Testis (tissue), 3 donors: Measurements from ENCODE around the gene CHCHD3. TPM values are rescaled to one million over a fixed set of nuclear protein-coding genes. Genes with fewer than 3 reads are reported as not detected.

ENCODE experiments used
- DNase-seq: peaks from one replicate; pipeline ENCODE4 v3.0.0-alpha.2; 2019
- H3K27ac ChIP-seq, 2 donors: fragments of 200-600 bp; sonication (generic); one replicate each; pipeline ENCODE4 v1.5.1; 2019
- H3K27me3 ChIP-seq: fragments of 200-600 bp; sonication (generic); one replicate; pipeline ENCODE4 v1.5.1; 2019
- H3K36me3 ChIP-seq: fragments of 200-600 bp; sonication (generic); one replicate; pipeline ENCODE4 v1.5.1; 2017; ENCODE audit warnings: low read depth; ENCODE audit errors: missing control alignments
- H3K4me1 ChIP-seq: fragments of 200-600 bp; sonication (generic); one replicate; pipeline ENCODE4 v1.5.1; 2019
- H3K4me3 ChIP-seq, 2 donors: fragments of 200-600 bp; sonication (generic); one replicate each; pipeline ENCODE4 v1.5.1; 2017 to 2019
- H3K9me3 ChIP-seq: fragments of 200-600 bp; sonication (generic); one replicate; pipeline ENCODE4 v1.5.1; 2017
- POLR2A ChIP-seq: fragments of 450-650 bp; IDR thresholded peaks from one replicate; pipeline ENCODE4 v1.6.1; 2017; ENCODE audit warnings: antibody characterized with exemption, mild to moderate bottlenecking, moderate library complexity
- WGBS, 2 donors: methylation state at CpG; one replicate each; pipeline ENCODE4 v1.1.5; 2018; 5-methylcytosine and 5-hydroxymethylcytosine counted together
- intact Hi-C: fragments of 100-400 bp; cut with DNase I; formaldehyde crosslinking; loops from one replicate; pipeline ENCODE4 v1.15.1; 2023; ENCODE audit warnings: low total_unique reads
- polyA plus RNA-seq: library from polyadenylated mRNA; stranded (reverse); fragments of 350-450 nt; fragmentation: Illumina TruSeq; extraction: RNeasy Lipid Tissue Mini Kit (QIAGEN cat#74804); gene quantifications from one replicate; pipeline ENCODE4 v1.2.3, GENCODE V29; 2014; ENCODE audit warnings: low read depth, low replicate concordance; ENCODE audit not compliant: insufficient read depth
- total RNA-seq, 2 donors: library from RNA; depleted of rRNA; stranded (reverse); fragments of >200 nt; gene quantifications; one replicate each; pipeline ENCODE4 v1.2.3, GENCODE V29; 2016
- TF ChIP-seq, protein P1 (sequence below), 3 experiments: fragments of 450-650 bp in 2 of 3; fragments of 200-600 bp in 1 of 3; sonication (generic) in 1 of 3; IDR thresholded peaks; one replicate each; pipeline ENCODE4 v1.5.1; 2016 to 2019; ENCODE audit warnings: antibody characterized with exemption in 3 of 3, mild to moderate bottlenecking in 2 of 3, moderate library complexity in 1 of 3

The CHCHD3 gene
- total and polyA plus RNA-seq, 3 donors from 2014 or later, result 44.0 to 53.0 (median 47.9) TPM

GRCh38 chr7:133121175-133121844, 39.4 kb upstream of the CHCHD3 start:
- no peaks in the 10 kb centered on the region for H3K9me3 ChIP-seq
- no peaks in the 10 kb centered on the region for H3K27me3 ChIP-seq
- H3K27ac ChIP-seq, result no peak overlapping the region
- no peak overlapping the region for H3K4me3 ChIP-seq
- H3K4me1 ChIP-seq, result no peaks in the 10 kb centered on the region
- DNase-seq, result no peak
- TF ChIP-seq, protein P1, sequence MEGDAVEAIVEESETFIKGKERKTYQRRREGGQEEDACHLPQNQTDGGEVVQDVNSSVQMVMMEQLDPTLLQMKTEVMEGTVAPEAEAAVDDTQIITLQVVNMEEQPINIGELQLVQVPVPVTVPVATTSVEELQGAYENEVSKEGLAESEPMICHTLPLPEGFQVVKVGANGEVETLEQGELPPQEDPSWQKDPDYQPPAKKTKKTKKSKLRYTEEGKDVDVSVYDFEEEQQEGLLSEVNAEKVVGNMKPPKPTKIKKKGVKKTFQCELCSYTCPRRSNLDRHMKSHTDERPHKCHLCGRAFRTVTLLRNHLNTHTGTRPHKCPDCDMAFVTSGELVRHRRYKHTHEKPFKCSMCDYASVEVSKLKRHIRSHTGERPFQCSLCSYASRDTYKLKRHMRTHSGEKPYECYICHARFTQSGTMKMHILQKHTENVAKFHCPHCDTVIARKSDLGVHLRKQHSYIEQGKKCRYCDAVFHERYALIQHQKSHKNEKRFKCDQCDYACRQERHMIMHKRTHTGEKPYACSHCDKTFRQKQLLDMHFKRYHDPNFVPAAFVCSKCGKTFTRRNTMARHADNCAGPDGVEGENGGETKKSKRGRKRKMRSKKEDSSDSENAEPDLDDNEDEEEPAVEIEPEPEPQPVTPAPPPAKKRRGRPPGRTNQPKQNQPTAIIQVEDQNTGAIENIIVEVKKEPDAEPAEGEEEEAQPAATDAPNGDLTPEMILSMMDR (IDR thresholded peaks at IDR 0.05), result no peak
- no peak for TF ChIP-seq POLR2A
- intact Hi-C loops, result no loop called here
- H3K36me3 ChIP-seq, result no peaks in the 10 kb centered on the region
- WGBS, 2 donors, result 80 to 83% methylated on average over 7 of the region's 7 CpGs

DNA sequence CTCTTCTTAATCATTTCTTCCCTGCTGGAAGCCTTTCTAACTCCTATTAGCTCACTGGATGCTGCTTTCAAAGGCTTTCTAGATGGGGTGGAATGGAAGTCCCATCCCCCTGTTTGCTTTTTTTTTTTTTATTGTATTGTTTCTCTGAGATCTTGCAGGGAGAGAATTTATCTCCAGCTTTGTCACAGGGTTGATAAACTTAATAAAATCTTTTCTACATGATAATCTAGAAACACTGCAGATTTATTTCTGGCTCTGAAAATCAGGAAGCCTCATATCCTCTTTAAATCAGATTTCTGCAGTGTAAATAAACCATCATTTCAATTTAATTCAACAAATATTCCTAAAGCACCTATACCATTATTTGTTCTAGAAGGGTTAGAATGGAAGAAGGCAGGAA, 37.2 kb upstream of the CHCHD3 start:
- H3K27me3 ChIP-seq, result no peaks in the 10 kb centered on the region
- no peak overlapping the region for H3K27ac ChIP-seq
- intact Hi-C loops, result no loop called here
- no peaks in the 10 kb centered on the region for H3K9me3 ChIP-seq
- DNase-seq, result no peak
- no peak for TF ChIP-seq POLR2A
- TF ChIP-seq, protein P1 (IDR thresholded peaks at IDR 0.05), result no peak
- H3K4me1 ChIP-seq, result no peaks in the 10 kb centered on the region
- no peaks in the 10 kb centered on the region for H3K36me3 ChIP-seq
- H3K4me3 ChIP-seq, result no peak overlapping the region

DNA sequence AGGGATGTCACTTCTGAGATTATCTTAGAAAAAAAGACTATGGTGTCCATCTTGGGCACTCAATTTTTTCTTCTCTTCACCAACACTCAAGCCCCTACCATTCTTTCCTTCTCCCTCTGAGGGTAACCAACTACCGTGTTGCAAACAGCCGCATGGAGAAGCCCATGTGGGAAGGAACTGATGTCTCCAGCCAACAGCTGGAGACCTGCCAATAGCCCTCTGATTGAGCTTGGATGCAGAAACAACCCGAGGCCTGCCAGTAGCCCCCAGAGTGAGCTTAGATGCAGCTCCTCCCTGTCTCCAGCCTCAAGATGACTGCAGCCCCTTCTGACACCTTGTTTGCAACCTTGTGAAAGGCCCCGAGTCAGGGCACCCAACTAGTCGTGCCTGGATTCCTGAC, 36.4 kb upstream of the CHCHD3 start:
- no peak overlapping the region for H3K27ac ChIP-seq
- whole genome bisulfite sequencing, 2 donors, result 61 to 72% methylated on average over 5 of the region's 5 CpGs
- H3K4me1 ChIP-seq, result no peaks in the 10 kb centered on the region
- TF ChIP-seq, protein P1 (IDR thresholded peaks at IDR 0.05), result no peak
- TF ChIP-seq POLR2A, result no peak
- H3K36me3 ChIP-seq, result no peaks in the 10 kb centered on the region
- H3K4me3 ChIP-seq, result no peak overlapping the region
- no peak for DNase-seq
- no peaks in the 10 kb centered on the region for H3K27me3 ChIP-seq
- H3K9me3 ChIP-seq, result no peaks in the 10 kb centered on the region
- intact Hi-C loops, result no loop called here

- Histone ChIP-seq H3K27me3 (no peaks in the 10 kb centered on the region), H3K9me3 (no peaks in the 10 kb centered on the region), H3K27ac (no peak overlapping the region), H3K4me3 (no peak overlapping the region), H3K4me1 (no peaks in the 10 kb centered on the region), H3K36me3 (no peaks in the 10 kb centered on the region)
- DNase-seq, result no peak
- no peak for TF ChIP-seq POLR2A
- TF ChIP-seq, protein P1 (IDR thresholded peaks at IDR 0.05), result no peak
- 94 to 95% methylated on average over 5 of the region's 5 CpGs for WGBS, 2 donors
- intact Hi-C loops, result no loop called here
Measured at GRCh38 chr7:133117452-133117851, 35.6 kb upstream of the CHCHD3 start.

DNA sequence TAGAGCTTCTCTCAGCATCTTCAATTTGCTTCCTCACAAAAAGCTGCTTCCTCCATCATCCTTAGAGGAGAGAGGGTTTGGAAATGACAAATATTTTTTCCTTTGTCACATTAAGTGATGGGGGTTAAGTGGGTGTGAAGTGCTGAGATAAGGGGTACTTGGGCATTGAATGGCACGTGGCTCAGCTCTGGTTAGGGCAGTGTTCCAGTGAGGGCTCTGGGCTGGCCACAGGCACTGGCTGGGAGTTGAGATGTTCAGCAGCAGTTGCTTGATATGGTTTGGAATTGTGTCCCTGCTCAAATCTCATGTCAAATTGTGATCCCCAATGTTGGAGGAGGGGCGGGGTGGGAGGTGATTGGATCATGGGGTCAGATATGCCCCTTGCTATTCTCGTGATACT, 33.7 kb upstream of the CHCHD3 start:
- no peak for DNase-seq
- no peak overlapping the region for H3K27ac ChIP-seq
- no peaks in the 10 kb centered on the region for H3K27me3 ChIP-seq
- H3K9me3 ChIP-seq, result no peaks in the 10 kb centered on the region
- TF ChIP-seq, protein P1 (IDR thresholded peaks at IDR 0.05), result no peak
- no peak for TF ChIP-seq POLR2A
- intact Hi-C loops, result no loop called here
- H3K36me3 ChIP-seq, result no peaks in the 10 kb centered on the region
- no peaks in the 10 kb centered on the region for H3K4me1 ChIP-seq
- H3K4me3 ChIP-seq, result no peak overlapping the region
- WGBS, 2 donors, result 72 to 81% methylated on average over 3 of the region's 3 CpGs
